Endodermal cell (in vitro differentiated cells): Measurements from ENCODE around the gene MYD88. TPM values are rescaled to one million over a fixed set of nuclear protein-coding genes. Genes with fewer than 3 reads are reported as not detected.

Source experiments
- DNase-seq: peaks from one replicate; pipeline ENCODE4 v3.0.0-alpha.2; 2017
- H3K27ac ChIP-seq: 2 replicates; pipeline ENCODE4 v1.5.1; 2013; ENCODE audit warnings: mild to moderate bottlenecking, low read depth, low read length, moderate library complexity
- H3K27me3 ChIP-seq: 2 replicates; pipeline ENCODE4 v1.6.1; 2013; ENCODE audit warnings: mild to moderate bottlenecking, low read length, moderate library complexity; ENCODE audit not compliant: insufficient read depth, control insufficient read depth, poor library complexity, severe bottlenecking
- H3K36me3 ChIP-seq: 2 replicates; pipeline ENCODE4 v1.7.0; 2013; ENCODE audit warnings: mild to moderate bottlenecking, low read length, moderate library complexity; ENCODE audit not compliant: control insufficient read depth, insufficient read depth
- H3K4me1 ChIP-seq: one replicate; pipeline ENCODE4 v1.7.0; 2013; ENCODE audit warnings: low read length; ENCODE audit not compliant: control insufficient read depth, insufficient read depth
- H3K4me3 ChIP-seq: 2 replicates; pipeline ENCODE4 v1.5.1; 2013; ENCODE audit warnings: mild to moderate bottlenecking, low read length, moderate library complexity
- H3K9ac ChIP-seq: 2 replicates; pipeline ENCODE4 v1.6.1; 2013; ENCODE audit warnings: mild to moderate bottlenecking, low read length, moderate library complexity; ENCODE audit not compliant: poor library complexity, severe bottlenecking; ENCODE audit errors: extremely low read depth
- H3K9me3 ChIP-seq: 2 replicates; pipeline ENCODE4 v1.6.1; 2013; ENCODE audit warnings: mild to moderate bottlenecking, low read length, moderate library complexity; ENCODE audit not compliant: control insufficient read depth
- H3K27ac Mint-ChIP-seq: 2 replicates; pipeline ENCODE4 v1.8.0; 2020; ENCODE audit warnings: mixed read lengths
- H3K27me3 Mint-ChIP-seq: 2 replicates; pipeline ENCODE4 v1.8.0; 2021; ENCODE audit warnings: mild to moderate bottlenecking, mixed read lengths; ENCODE audit not compliant: insufficient read depth
- H3K36me3 Mint-ChIP-seq: 2 replicates; pipeline ENCODE4 v1.8.0; 2020; ENCODE audit warnings: low read depth, mixed read lengths
- H3K4me1 Mint-ChIP-seq: 2 replicates; pipeline ENCODE4 v1.8.0; 2020; ENCODE audit warnings: mixed read lengths
- H3K4me3 Mint-ChIP-seq: 2 replicates; pipeline ENCODE4 v1.8.0; 2020; ENCODE audit warnings: mild to moderate bottlenecking, moderate library complexity, mixed read lengths
- H3K9me3 Mint-ChIP-seq: 2 replicates; pipeline ENCODE4 v1.8.0; 2020; ENCODE audit warnings: mild to moderate bottlenecking, mixed read lengths
- WGBS, 2 experiments: methylation state at CpG; one replicate each; pipeline versions ENCODE4 v1.1.5 to v1.1.7; 2013; ENCODE audit warnings: missing lambda C conversion rate in 2 of 2, mixed read lengths in 1 of 2; ENCODE audit not compliant: insufficient coverage in 1 of 2, insufficient read length in 1 of 2; 5-methylcytosine and 5-hydroxymethylcytosine counted together
- total RNA-seq, 2 donors: library from RNA; stranded (reverse); fragmentation: NEBNext Ultra II Directional in 1 of 2; extraction: Animal tissue kit (Norgen Biotek cat#: 25700) in 1 of 2; gene quantifications; 2 replicates in 1 of 2; 3 replicates in 1 of 2; pipeline ENCODE4 v1.2.1, GENCODE V29; 2021
- TF ChIP-seq, protein P1 (sequence below): fragments of 200-600 bp; sonication (generic); conservative IDR thresholded peaks from 2 replicates; pipeline ENCODE4 v1.5.0; 2021; ENCODE audit warnings: antibody characterized with exemption, mild to moderate bottlenecking

The MYD88 gene
- total RNA-seq, 2 donors from 2014 or later, result 16.2 to 18.8 TPM

DNA sequence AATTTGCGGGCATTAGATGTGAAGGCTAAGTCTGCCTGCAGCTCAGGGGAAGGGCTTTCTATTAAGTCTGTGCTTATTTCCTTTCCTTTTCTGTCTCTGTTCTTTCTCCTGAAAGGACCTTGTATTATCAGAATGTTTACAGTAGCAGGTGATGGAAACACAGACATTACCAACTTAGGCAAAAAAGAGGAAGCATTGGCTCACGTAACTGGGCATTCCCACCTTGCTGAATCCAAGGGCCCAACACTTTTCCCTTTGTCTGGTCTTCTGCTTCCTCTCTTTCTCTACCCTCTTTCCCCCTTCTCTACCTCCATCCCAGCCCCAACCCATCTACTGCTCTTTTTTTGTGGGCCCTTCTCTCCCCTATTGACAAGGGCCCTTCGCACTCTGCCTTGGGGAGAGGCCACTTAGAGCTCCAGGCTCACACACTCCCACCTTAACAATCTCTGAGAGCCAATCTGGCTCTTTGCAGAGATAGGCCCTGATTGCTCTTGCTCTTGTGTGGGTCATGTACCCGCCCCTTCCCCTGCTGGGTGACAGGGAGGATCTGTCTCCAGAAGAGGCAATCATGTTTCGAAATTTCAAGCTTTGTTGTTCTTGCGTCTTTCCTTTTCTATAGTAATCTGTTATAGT lies 36.5 kb upstream of the MYD88 start:
- no peak overlapping the region for H3K4me3 Mint-ChIP-seq
- DNase-seq, result no peak
- TF ChIP-seq, protein P1, sequence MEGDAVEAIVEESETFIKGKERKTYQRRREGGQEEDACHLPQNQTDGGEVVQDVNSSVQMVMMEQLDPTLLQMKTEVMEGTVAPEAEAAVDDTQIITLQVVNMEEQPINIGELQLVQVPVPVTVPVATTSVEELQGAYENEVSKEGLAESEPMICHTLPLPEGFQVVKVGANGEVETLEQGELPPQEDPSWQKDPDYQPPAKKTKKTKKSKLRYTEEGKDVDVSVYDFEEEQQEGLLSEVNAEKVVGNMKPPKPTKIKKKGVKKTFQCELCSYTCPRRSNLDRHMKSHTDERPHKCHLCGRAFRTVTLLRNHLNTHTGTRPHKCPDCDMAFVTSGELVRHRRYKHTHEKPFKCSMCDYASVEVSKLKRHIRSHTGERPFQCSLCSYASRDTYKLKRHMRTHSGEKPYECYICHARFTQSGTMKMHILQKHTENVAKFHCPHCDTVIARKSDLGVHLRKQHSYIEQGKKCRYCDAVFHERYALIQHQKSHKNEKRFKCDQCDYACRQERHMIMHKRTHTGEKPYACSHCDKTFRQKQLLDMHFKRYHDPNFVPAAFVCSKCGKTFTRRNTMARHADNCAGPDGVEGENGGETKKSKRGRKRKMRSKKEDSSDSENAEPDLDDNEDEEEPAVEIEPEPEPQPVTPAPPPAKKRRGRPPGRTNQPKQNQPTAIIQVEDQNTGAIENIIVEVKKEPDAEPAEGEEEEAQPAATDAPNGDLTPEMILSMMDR, result no peak
- 79 to 81% methylated on average over 5 to 6 of the region's 6 CpGs for WGBS, 2 experiments
- Histone ChIP-seq H3K27me3 (no peaks in the 10 kb centered on the region), H3K4me3 (no peak overlapping the region), H3K9me3 (peaks cover 3% of the 10 kb centered on the region), H3K4me1 (peaks cover 8% of the 10 kb centered on the region), H3K27ac (no peak overlapping the region), H3K9ac (no peak overlapping the region), H3K36me3 (no peaks in the 10 kb centered on the region)
- peaks cover 23% of the 10 kb centered on the region for H3K4me1 Mint-ChIP-seq
- no peaks in the 10 kb centered on the region for H3K36me3 Mint-ChIP-seq
- peaks cover 8% of the 10 kb centered on the region for H3K9me3 Mint-ChIP-seq
- no peak overlapping the region for H3K27ac Mint-ChIP-seq
- H3K27me3 Mint-ChIP-seq, result peaks cover 7% of the 10 kb centered on the region

- peaks cover 2% of the 10 kb centered on the region for H3K27me3 Mint-ChIP-seq
- peaks cover 8% of the 10 kb centered on the region for H3K9me3 Mint-ChIP-seq
- H3K27ac Mint-ChIP-seq, result no peak overlapping the region
- H3K36me3 Mint-ChIP-seq, result no peaks in the 10 kb centered on the region
- Histone ChIP-seq H3K9ac (no peak overlapping the region), H3K4me3 (no peak overlapping the region), H3K4me1 (peaks cover 8% of the 10 kb centered on the region), H3K27ac (no peak overlapping the region), H3K27me3 (no peaks in the 10 kb centered on the region), H3K36me3 (no peaks in the 10 kb centered on the region), H3K9me3 (peaks cover 3% of the 10 kb centered on the region)
- no peak overlapping the region for H3K4me3 Mint-ChIP-seq
- peaks cover 23% of the 10 kb centered on the region for H3K4me1 Mint-ChIP-seq
- WGBS, 2 experiments, result 68 to 71% methylated on average over 1 of the region's 1 CpG
- TF ChIP-seq, protein P1, result no peak
- DNase-seq, result no peak
Measured at GRCh38 chr3:38102444-38102814, 36.0 kb upstream of the MYD88 start.

GRCh38 chr3:38105525-38105924 lies 32.9 kb upstream of the MYD88 start:
- Mint-ChIP-seq H3K4me3 (no peak overlapping the region), H3K27me3 (peaks cover 2% of the 10 kb centered on the region), H3K36me3 (no peaks in the 10 kb centered on the region), H3K27ac (no peak overlapping the region), H3K9me3 (peaks cover 8% of the 10 kb centered on the region), H3K4me1 (peaks cover 11% of the 10 kb centered on the region)
- Histone ChIP-seq H3K4me1 (peaks cover 6% of the 10 kb centered on the region), H3K9ac (no peak overlapping the region), H3K27me3 (no peaks in the 10 kb centered on the region), H3K36me3 (no peaks in the 10 kb centered on the region), H3K27ac (no peak overlapping the region), H3K4me3 (no peak overlapping the region), H3K9me3 (peaks cover 3% of the 10 kb centered on the region)
- WGBS, 2 experiments, result no CpG with 5 or more reads among the region's 1 CpG
- no peak for DNase-seq
- TF ChIP-seq, protein P1, result no peak
